HG02943 (cell line): ENCODE data around the gene EN1.

Source experiments
- ATAC-seq: cut with Tn5 transposase; IDR thresholded peaks from one replicate; pipeline ENCODE4 v1.9.1; 2021; ENCODE audit warnings: mild to moderate bottlenecking, low read depth, moderate library complexity; ENCODE audit not compliant: unreplicated experiment

Gene EN1

DNA sequence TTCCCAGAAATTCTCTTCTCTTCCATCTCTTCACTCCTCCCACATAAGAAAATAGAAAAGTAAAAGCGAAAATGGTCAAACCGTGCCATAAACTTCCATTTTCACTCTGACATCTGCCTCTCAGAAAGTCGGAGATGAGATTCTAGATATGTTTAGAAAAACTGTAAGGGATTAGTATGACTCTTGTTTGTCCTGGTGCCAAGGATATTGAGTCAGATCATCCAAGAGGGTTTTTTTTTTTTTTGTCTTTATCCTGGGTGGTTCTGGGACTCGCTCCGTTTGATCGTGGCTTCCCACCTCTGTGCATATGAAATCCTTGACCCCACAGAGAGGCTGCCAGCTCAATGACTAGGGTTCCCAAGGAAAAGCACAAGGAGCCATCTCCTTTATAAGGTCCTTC is 17.3 kb downstream of the EN1 start:
- ATAC-seq = no peak

DNA sequence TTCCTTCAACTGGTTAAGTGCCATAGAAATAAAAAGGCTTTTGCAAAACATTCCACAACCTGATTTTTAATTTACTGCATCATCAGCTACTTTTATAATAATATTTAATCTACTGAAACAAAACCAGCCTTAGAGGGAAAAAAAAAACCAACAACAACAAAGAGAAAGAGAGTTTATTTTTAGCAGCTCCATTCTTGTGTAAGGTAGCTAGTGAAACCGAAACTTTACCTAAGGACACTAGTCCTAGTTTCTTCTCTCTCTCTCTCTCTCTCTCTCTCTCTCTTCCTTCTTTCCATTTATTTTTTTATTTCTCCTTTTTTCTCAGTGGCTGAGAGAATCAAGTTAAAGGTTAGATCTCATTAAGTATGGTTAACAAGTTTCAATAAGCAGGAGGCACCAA is 21.4 kb downstream of the EN1 start:
- no peak for ATAC-seq

DNA sequence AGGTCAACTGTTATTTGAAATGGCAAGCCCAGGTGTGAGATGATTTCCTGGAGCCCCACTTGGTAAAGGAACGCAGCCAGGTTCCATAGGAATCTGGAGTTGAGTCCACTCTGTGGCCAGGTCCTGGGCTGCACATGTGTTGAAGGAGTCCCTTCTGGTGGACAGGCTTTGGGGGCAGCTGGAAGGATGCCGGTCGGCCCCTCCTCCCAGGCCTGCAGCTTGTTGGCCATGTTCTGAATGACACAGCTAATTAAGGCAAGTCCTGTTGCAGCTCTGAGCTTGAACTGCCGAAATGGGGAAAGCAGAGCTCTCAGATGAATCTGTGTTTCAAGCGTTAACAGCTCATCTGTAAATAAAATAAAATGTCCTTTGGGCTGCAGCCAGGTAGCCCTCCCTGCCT is 23.8 kb downstream of the EN1 start:
- ATAC-seq = no peak

DNA sequence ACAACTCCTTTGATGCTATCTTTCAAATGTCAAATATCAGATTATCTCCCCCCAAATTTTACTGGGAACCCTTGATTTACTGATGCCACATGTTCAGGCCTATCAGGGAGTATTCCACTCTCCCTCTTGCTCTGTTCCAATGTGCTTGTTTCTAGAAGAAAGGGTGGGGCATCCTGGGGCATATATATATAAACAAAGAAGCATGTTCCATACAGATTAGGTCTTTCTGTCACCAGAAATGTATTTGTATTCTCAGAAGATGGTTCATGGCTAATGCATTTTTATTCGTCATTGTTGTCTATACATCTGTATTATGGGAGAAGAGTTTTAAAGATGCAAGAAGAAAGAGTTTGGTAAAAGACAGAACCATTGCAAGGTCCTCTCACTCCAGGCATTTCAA is 24.9 kb downstream of the EN1 start:
- ATAC-seq = no peak

DNA sequence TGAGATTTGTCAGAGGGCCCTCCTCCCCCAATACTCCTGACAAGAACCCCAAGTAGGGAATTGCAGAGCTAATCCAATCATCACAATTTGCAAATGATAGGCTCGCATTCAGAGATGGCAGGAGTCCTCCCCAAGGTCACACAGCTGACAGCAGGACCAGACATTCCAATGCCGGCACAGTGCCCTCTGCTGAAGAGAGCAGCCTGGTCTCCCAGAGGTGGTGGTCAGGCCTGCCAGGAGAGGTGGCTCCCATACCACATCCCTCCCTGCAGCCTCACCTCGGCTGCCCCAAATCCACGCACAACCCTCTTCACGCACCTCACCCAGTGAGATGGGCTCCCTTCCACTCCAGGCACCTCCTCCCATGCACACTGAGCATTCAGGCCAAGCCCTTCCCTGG is 25.4 kb downstream of the EN1 start:
- no peak for ATAC-seq

DNA sequence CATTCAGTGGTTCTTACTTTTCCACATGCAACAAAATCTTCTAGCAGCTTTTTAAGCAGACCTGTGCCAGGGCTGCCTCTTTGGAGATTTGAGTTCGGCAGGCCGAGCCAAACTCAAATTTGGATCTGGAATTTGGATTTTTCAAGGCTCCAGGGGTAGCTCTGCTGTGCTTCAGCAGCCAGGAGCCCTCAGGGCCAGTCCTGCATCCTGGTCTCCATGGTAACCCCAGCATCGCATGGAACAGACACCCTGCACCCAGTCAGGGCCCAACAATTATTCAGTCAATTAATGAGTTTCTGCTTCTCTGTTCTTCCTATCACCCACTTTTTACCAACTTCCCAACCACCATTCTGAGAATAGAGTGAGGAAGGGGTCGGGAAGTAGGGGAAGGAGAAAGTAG is 30.0 kb downstream of the EN1 start:
- no peak for ATAC-seq

DNA sequence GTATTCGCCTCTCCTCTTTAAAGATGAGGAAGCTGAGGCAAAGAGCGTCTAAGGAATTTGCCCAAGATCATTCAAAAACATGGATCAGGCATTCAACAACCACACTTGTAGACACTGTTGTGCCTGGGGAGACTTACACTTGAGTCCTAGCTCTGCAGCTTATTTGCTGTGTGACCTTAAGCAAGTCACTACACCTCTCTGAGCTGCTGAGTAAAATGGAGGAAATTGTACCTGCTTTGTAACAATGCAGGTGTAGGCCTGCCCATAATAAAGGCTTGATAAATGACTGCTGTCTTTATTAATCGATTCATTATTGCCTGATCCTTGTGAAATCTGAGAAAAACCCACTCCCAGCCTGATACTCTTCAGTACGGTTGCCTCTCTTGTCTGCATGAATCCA is 30.8 kb downstream of the EN1 start:
- ATAC-seq = no peak

DNA sequence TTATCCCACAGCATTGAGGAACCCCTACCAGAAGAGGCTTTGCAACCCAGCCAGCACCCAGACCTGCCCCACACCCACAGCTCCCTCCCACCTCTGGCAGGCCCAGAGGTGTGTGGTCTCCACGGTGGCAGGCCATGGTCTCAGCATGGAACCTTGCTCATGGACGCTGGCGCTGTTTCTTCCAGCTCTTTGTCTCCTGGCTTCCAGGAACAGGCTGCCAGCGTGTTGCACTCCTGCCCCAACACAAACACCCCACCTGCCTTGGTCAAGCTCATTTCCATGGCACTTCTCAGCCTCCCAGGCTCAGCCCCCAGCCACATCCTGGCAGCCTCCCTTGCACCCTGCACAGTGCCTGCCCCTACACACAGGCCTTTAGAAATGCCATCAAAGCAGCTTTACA is 31.7 kb downstream of the EN1 start:
- ATAC-seq = no peak

DNA sequence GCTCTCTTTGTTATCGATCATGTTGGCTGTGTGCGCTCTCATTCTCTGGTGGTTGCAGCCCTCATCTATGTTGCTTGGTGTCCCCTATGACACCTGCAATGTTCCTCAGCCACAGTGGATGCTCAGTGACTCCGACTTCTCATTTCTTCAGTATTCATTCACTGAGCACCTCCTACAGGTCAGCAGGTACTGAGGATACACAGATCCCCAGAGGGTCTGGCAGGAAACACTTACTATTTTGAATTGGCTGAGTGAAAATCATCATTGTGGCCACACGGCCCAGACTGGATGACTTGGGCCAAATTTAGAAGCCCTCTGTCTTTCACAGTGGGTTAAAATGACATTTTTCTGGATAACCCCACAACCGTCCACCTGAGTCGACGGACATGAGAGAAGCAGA is 32.1 kb downstream of the EN1 start:
- no peak for ATAC-seq

DNA sequence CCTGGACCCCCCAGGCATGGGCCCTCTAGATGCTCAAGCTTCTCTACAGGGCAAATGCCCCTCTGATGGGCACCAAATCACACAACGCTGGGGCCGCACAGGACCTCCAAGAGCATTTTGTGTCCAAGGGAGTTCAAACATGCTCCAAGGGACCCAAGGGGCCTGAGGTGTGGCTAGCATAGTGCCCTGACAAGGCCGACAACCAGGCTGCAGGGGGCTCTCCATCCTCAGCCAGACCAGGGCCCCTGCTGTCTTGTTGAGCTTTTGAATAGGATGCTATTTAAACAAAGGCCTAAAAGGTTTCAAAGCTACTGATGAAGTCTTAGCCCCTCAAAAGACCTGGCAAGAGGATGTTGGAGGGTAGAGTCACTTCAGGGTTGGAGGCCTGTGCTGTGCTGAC is 33.1 kb downstream of the EN1 start:
- ATAC-seq = no peak

DNA sequence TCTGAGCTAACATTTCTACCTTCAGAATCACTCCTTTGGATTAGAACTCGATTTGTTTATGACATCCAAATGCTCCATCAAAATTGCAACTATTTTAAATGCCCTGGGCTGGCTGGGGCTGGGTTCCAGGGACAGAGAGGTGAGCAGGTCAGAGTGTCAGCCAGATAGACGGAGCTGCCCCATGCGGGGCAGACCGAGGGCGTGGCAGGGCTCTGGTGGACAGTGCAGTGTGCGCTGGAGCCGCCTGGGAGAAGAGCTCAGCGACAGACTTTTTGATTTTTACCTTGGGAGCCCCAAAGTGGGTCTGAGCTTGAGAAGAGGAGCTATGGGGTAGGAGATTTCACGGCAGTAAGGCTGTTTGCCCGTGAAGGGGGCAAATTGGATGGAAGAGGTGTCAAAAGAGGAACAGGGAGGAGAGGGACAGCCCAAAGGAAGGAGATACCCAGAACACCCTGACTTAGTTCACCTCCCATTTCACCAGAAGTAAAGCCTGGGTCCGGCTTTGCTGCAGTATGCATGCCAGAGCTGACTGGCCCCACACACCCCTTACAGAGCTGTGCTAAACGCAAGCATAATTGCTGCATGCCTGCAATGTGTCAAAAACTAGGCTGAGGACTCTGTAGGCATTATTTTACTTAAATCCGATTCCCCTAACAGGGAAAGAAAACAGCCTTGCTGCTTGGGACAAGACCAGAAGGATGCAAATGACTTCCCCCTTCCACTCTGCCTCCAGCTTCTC is 33.7 kb downstream of the EN1 start:
- ATAC-seq = no peak

DNA sequence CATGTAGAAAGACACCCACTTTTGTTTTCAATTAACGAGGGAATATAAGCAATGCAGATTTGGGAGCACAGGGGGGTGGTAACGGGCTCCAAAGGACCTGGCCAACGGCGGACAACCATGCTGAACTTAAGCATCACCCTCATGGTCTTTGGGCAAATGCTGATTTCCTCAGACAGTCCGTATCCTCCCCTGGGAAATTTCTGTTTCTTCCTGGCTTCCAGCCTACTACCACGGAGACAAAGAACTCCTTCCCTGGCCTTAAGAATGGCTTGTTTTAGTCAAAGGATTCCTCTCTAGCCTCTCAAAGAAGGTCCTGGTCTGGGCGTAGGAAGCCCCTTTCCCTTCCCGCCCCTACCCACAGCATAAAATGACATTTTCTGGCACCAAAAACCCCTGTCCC is 34.3 kb downstream of the EN1 start:
- no peak for ATAC-seq

DNA sequence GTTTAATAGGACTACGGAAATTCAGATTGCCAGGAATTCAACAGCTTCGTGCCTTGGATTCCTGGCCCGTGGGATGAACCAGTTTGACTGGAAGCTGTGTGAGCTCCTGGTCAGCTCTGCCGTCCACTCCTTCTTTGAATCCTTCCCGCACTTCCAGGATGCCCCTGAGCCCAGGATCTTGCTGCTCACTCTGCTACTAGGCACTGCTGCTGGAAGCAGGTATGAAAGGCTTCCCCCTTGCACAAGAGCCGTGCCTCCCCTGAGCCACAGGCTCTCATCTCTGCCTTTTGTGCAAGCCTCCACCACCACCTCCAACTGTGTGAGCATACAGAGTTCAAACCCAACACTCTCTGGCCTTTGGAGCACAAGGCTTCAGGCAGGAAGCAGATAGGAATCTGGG is 34.9 kb downstream of the EN1 start:
- no peak for ATAC-seq

DNA sequence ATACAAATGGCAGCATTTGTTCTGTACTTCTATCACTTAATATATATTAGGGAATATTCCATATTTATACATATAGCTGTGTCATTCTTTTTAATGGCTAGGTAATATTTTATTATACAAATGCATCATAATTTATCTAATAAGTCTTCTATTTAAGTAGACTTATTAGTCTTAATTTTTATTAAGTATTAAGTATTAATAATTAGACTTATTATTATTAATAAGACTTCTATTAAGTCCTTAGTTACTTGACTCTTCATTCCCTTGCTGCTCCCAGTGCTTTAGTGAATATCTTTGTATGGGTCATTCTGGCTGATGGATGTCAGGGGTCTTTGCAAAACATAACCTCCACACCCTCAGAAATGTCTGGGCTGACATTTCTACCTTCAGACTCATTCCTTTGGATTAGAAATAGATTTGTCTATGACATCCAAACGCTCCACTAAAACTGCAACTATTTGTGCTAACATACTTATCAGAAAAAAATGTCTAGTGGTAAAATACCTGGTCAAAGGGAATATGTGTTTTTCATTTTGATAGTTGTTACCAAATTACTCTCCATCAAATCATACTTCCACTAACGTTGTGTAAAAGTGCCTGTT is 35.8 kb downstream of the EN1 start:
- ATAC-seq = no peak

DNA sequence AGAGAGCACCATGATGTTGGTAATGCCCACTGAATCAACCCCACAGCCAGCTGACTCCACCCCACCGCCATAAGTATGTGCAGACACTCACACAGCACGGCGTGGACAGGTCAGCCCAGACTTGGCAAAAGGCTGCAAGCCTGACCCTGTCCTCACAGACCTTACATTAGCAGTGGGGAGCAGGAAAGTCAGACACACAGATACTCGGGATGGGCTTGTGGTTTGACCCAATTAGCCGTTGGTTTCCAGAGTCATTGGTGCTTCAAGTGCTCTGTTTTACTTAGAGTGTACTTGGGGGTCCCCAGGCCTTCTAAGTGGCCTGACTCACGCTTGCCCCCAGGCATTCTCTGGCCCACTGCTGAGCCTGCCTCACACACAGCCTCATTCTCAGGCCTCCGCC is 36.7 kb downstream of the EN1 start:
- ATAC-seq = no peak

DNA sequence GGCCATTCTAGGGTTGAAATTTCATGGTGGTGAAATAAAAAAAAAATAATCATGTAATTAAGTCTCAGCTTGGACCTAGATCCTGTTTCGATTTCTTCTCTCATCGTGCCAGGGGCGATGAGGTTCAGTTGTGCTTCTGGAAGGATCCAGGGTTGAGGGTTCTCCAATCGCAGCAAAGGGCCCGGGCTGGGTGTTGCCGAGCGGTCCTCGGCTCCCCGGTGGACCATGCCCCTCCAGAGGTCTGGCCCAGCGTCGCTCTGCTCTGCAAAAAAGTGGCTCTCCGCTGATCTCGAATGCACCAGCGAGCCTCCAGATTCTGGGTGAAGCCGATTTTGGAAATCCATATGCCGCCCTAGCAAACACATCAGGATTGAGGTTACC is 39.0 kb downstream of the EN1 start:
- no peak for ATAC-seq

DNA sequence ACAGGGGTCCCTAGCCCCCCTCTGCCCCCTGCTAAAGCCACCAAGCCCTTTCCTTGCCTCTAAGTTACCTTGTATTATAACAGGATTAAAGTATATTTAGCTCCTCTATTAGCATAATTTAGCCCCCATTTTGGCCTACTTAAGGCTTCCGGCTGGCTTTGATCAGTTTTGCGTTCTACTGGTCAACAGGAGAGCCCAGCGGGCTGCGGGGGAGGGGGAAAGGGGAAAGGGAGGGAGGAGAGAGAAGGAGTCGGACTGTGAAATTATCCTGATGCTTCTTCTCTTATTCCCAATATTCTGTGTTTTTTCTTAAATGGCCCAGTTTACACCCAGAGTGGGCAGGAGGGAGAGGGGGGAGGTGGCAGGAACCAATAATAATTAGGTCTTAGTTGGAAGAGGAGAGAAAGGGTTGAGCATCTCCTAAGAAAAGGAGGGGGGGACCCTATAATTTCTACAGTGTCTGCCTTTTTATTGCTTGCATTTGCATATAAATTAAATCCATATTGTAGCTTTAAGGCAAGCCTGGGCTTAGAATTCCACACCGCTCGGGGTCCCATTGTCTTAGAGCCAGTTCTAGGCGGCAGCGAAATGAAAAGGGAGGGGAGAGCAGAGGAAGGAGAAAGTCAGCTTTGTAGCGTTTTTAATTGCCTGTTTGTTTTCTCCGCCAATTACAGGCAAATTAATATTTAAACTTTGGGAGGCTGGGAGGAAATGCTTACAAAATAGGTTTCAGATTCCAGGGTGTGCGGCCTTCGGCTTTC is 39.6 kb downstream of the EN1 start:
- no peak for ATAC-seq

DNA sequence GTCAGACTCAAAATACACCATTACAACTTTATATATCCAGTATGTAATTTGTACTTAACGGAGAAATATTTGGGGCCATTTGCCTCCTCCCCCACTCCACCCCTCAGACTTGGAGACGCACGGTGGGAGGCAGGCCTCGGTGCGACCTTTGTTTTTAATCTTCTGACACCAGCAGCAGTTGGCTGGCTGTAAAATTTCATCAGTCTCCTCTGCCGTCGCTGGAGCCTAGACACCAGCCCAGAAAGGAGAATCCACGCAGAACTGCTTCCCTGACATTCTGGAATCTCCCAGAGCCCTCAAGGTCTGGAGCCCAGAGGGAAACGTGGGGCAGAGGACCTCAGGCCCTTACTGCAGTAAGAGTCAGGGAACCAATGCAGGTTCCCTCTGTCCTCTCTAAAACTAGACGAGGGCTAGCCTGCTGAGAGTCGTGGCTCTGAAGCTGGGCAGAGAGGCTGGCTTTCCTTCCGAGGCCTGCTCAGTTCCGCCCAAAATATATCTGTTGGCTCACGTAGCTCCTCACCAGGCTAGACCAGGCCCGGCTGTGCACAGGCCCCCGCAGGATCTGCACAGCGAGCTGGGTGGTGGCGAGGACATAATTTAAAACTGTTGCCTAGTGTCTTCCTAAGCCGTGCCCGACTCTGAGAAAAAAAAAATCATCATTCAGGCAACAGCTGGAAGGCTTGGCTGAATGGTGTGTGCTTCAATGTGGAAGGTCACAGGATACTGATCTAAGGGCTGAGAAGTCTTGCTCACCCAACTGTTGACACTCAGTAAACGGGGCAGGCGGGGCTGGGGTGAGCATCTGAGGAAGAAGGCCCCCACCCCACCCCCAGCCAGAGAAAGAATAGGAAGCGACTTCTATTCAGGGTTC is 40.4 kb downstream of the EN1 start:
- no peak for ATAC-seq

DNA sequence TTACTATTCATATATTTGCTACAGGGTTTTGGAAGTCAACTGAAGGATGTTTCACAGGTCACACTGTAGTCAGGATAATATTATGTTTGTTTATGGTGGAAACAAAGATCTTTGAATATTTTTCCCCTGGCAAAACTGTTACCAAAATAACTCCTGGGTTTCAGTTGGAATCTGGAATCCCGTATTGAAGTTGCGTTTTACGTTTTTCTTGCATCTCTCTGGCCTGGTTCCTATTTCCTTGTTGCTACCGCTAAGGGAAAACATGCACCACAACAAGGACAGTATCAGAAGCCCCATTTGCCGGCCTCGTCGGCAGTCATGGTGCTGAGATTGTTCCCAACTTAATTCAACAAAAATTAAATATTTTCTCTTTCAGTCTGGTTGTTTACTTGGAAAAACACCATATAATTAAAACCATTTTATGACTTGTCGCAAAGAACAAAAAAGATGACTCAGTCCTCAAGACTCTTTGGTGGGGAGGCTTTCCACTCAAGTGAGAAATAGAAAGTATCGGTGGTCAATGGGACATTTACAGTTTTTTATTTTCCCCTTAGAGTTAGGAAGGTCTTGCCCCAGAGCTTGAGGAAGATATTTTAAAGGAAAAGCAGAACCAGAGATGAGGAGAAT is 42.3 kb downstream of the EN1 start:
- no peak for ATAC-seq

DNA sequence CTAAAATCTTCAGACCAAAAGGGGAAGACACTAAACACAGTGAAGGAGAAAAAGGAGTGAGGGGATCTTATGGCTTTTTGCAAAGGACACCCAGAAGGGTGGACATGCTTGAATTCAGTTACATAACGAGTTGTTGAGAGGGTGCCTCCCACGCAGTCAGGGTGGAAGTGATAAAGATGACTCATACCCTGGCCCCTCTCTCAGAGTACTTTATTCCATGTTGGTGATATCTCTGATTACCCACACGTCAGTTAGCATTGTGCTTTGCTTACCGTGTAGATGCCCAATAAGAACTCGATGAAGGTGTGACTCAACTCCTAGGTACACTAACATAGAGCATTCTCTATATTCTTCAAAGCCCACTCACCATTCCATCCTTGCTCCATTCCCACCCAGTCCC is 44.4 kb downstream of the EN1 start:
- ATAC-seq = no peak

DNA sequence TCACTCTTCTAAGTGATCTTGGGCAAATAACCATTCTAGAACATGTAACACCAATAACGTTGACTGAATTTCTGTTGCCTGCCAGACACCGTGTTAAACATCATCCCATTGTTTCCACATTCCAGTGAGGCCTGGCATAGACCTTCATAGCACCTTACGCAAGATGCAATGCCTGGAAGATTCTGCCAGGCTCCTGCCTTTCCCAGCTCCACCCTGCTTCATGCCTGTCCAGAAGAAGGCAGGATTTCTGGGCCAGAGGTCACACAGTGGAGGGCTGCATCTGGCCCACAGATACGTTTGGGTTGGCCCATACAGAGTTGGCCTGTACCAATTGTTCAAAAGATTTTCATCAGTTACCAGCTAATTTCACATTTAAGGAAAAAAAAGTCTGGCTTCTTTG is 46.3 kb downstream of the EN1 start:
- no peak for ATAC-seq
